ENCODE data around the gene NRARP. TPM values are rescaled to one million over a fixed set of nuclear protein-coding genes. Genes with fewer than 3 reads are reported as not detected.
"Not testable (repeated sequence)": the region's sequence is repeated elsewhere in the genome, so short reads cannot be mapped to it uniquely, and the experiment has no call there.

Gene NRARP
- total RNA-seq, 6 experiments from 2014 or later = 0.57 to 2.3 (median 0.98) TPM

DNA sequence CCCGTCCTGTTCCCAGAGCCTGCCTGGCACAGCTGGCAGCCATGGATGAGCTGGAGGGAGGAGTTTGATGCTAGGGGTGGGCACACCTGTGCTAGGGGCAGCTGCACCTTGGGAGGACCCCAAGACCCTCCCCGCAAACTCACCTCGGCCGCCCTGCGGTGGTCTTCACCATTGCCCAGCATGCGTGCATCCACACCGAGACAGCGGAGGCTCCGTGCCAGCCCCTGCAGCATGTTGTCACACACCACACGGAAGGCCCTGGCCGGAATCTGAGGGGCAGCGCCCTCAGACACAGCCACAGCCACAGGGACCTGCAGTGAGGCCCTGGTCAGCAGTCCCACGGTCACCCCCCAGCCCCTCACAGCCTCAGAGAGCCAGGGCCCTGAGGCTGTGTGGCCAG is 45.9 kb upstream of the NRARP start:
- Histone ChIP-seq H3K4me1 (no peaks in the 10 kb centered on the region), H3K9me3 (no peaks in the 10 kb centered on the region), H3K27me3 (no peaks in the 10 kb centered on the region), H3K36me3 (no peaks in the 10 kb centered on the region), H3K4me3 (no peak overlapping the region), H3K27ac (no peak overlapping the region)
- DNase-seq (no peak), ATAC-seq (no peak)
- intact Hi-C loops (cut with DNase I) = no loop called here
- WGBS (ENCODE audit: insufficient coverage, low coverage, low lambda C conversion rate, missing lambda C conversion rate) = no CpG with 5 or more reads among the region's 13 CpGs
- TF ChIP-seq POLR2A (IDR thresholded peaks at IDR 0.05) = no peak
- no peak for TF ChIP-seq CTCF (IDR thresholded peaks at IDR 0.05)

DNA sequence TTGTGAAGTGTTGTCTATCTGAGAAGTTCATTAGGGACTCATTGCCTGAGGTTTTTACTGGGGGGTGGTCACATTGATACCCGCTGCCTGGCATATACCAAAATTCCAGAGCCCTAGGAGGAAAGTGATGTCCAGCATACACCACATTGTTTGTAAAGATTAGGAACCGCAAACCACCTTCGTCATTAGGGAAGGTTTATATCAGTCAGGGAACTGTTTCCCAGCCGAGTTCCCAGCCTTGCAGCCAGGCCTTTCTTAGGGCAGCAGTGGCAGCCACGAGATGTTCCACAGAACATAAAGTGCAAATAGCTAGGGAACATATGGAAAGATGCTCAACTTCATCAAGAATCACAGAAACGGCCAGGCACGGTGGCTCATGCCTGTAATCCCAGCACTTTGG is 40.4 kb upstream of the NRARP start:
- H3K4me3 ChIP-seq = no peak overlapping the region
- no peaks in the 10 kb centered on the region for H3K27me3 ChIP-seq
- no peak for TF ChIP-seq POLR2A (IDR thresholded peaks at IDR 0.05)
- TF ChIP-seq CTCF (IDR thresholded peaks at IDR 0.05) = no peak
- intact Hi-C loops (cut with DNase I) = no loop called here
- H3K27ac ChIP-seq = no peak overlapping the region
- H3K36me3 ChIP-seq = no peaks in the 10 kb centered on the region
- no peak for ATAC-seq
- WGBS (ENCODE audit: insufficient coverage, low coverage, low lambda C conversion rate, missing lambda C conversion rate) = 93% methylated on average over 5 of the region's 7 CpGs
- H3K9me3 ChIP-seq = no peaks in the 10 kb centered on the region
- no peak for DNase-seq
- no peaks in the 10 kb centered on the region for H3K4me1 ChIP-seq

- Histone ChIP-seq H3K36me3 (no peaks in the 10 kb centered on the region), H3K27ac (no peak overlapping the region), H3K9me3 (peaks cover 0 to 5% (median 0%) of the 10 kb centered on the region in 4 donors), H3K4me3 (no peak overlapping the region), H3K4me1 (no peaks in the 10 kb centered on the region), H3K27me3 (no peaks in the 10 kb centered on the region)
- WGBS (ENCODE audit: insufficient coverage, low coverage, low lambda C conversion rate, missing lambda C conversion rate) = no CpG with 5 or more reads among the region's 6 CpGs
- DNase-seq (no peak), ATAC-seq (no peak)
- intact Hi-C loops (cut with DNase I) = no loop called here
- TF ChIP-seq CTCF (IDR thresholded peaks at IDR 0.05) (no peak), POLR2A (IDR thresholded peaks at IDR 0.05) (no peak)
These were observed 39.2 kb upstream of the NRARP start for GRCh38 chr9:137341227-137341626.

GRCh38 chr9:137339908-137340462 is 37.9 kb upstream of the NRARP start:
- 82% methylated on average over 7 of the region's 12 CpGs for WGBS (ENCODE audit: insufficient coverage, low coverage, low lambda C conversion rate, missing lambda C conversion rate)
- ATAC-seq = not testable (repeated sequence)

DNA sequence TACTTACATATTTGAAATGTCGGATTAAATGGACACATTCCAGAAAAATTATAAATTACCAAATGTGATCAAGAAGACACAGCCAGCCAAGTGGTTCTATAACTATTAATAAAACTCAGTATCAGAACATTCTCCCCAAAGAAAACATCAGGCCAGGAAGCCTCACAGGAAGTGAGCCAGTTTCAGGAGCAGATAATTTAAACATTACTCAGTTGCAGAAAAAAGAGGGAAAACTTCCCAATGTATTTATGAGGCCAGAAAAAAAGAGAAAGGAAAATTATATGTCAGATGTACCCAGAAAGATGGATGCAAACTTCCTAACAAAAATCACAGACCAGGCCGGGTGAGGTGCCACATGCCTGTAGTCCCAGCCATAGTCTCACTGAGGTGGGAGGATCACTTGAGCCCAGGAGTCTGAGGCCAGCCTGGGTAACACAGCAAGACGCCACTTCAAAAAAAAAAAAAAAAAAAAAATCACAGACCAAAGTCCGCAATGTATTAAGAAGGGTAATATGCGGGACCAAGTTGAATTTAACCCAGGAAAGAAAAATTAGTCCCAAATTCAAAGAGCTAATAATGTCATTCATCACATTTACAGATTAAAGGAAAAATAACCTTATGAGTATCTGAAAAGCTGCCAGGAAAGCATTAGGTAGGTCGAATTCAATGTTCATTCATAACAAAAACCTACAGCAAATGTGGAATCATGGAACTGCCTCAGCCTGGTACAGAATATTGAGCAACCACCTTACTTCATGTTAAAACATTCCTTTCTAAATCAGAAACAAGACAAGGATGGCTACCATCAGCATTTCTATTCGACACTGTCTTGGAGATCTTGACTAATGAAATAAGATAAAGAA is 37.2 kb upstream of the NRARP start:
- Histone ChIP-seq H3K27ac (no peak overlapping the region), H3K4me1 (no peaks in the 10 kb centered on the region), H3K9me3 (peaks cover 0 to 5% (median 0%) of the 10 kb centered on the region in 4 donors), H3K36me3 (no peaks in the 10 kb centered on the region), H3K27me3 (no peaks in the 10 kb centered on the region), H3K4me3 (no peak overlapping the region)
- intact Hi-C loops (cut with DNase I) = no loop called here
- ATAC-seq = no peak
- no peak for DNase-seq
- WGBS (ENCODE audit: insufficient coverage, low coverage, low lambda C conversion rate, missing lambda C conversion rate) = 77% methylated on average over 7 of the region's 7 CpGs
- TF ChIP-seq POLR2A (IDR thresholded peaks at IDR 0.05) (no peak), CTCF (IDR thresholded peaks at IDR 0.05) (no peak)

More at GRCh38 chr9:137339908-137340462, 37.9 kb upstream of the NRARP start:
- H3K36me3 ChIP-seq; H3K4me1 ChIP-seq; intact Hi-C loops (cut with DNase I); DNase-seq; H3K9me3 ChIP-seq; H3K27ac ChIP-seq; H3K27me3 ChIP-seq; H3K4me3 ChIP-seq: not testable (repeated sequence)
